Activated CD4-positive, alpha-beta memory T cell treated with anti-CD3 and anti-CD28 coated beads for 36 hours (primary cell): ENCODE results near the gene BBLN. TPM values are rescaled to one million over a fixed set of nuclear protein-coding genes. Genes with fewer than 3 reads are reported as not detected.
"Not testable (repeated sequence)": the region's sequence is repeated elsewhere in the genome, so short reads cannot be mapped to it uniquely, and the experiment has no call there.

Experiments
- CTCF ChIA-PET: fragments of 350-600 bp; sonication (Branson Sonifier 250); formaldehyde crosslinking; loops from one replicate; lab custom pipeline; 2021; ENCODE audit warnings: antibody characterized with exemption, inconsistent platforms; lab: Charles Lee
- POLR2A ChIA-PET: fragments of 350-600 bp; sonication (Branson Sonifier 250); formaldehyde crosslinking; loops from one replicate; lab custom pipeline; 2021; ENCODE audit warnings: antibody characterized with exemption; lab: Charles Lee
- DNase-seq: peaks from one replicate; pipeline ENCODE4 v3.0.0-alpha.2; 2020
- H3K27ac Mint-ChIP-seq: one replicate; pipeline ENCODE4 v1.8.0; 2021; ENCODE audit warnings: mixed read lengths
- H3K27me3 Mint-ChIP-seq: one replicate; pipeline ENCODE4 v1.8.0; 2021; ENCODE audit warnings: mixed read lengths
- H3K36me3 Mint-ChIP-seq: one replicate; pipeline ENCODE4 v1.8.0; 2021; ENCODE audit warnings: mixed read lengths
- H3K4me1 Mint-ChIP-seq: one replicate; pipeline ENCODE4 v1.8.0; 2021; ENCODE audit warnings: low read depth, mixed read lengths
- H3K4me3 Mint-ChIP-seq: one replicate; pipeline ENCODE4 v1.8.0; 2021; ENCODE audit warnings: mild to moderate bottlenecking, mixed read lengths
- H3K9me3 Mint-ChIP-seq: one replicate; pipeline ENCODE4 v1.8.0; 2021; ENCODE audit warnings: mixed read lengths
- intact Hi-C: fragments of 100-400 bp; cut with micrococcal nuclease; formaldehyde crosslinking; loops from one replicate; pipeline ENCODE4 v1.15.1; 2023
- total RNA-seq, 2 experiments: library from RNA; stranded (reverse); gene quantifications; one replicate each; pipeline ENCODE4 v1.2.3, GENCODE V29; 2021

The BBLN gene
- total RNA-seq, 2 experiments from 2014 or later, result 86.9 to 90.1 TPM

GRCh38 chr9:128175102-128175563, 15.1 kb downstream of the BBLN start:
- no peak overlapping the region for H3K4me3 Mint-ChIP-seq
- no peaks in the 10 kb centered on the region for H3K27me3 Mint-ChIP-seq
- H3K4me1 Mint-ChIP-seq, result no peaks in the 10 kb centered on the region
- DNase-seq, result no peak
- POLR2A ChIA-PET, result no interaction called here
- intact Hi-C loops, result no loop called here
- H3K9me3 Mint-ChIP-seq, result peaks cover 3% of the 10 kb centered on the region
- CTCF ChIA-PET, result interaction anchor here (1.2 to 1.5 kb wide), 4 partner anchors 9 to 58 kb away, joined by 3 to 5 read pairs (median 4); partner anchors contain the start of gene CIZ1
- peaks cover 29% of the 10 kb centered on the region for H3K36me3 Mint-ChIP-seq
- H3K27ac Mint-ChIP-seq, result no peak overlapping the region

DNA sequence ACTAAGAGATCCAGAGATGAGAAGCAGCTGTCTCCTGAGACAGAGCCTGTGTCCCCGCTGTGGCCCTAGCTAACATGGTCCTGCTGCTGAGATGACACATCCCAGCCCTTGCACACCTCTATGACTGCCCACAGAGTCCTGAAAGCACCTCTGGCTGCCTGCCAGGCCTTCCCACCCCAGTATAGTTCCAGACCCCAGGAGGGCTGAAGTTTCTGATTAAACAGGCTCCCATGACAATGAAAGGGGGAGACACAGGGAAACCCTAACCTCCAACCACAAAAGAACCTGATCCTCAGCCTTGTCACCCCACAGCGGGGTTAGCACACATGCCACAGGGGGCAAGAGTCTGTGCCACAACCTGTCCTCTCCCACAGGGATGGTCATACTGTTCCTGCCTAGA, 15.7 kb downstream of the BBLN start:
- intact Hi-C loops, result no loop called here
- Mint-ChIP-seq H3K4me1 (no peaks in the 10 kb centered on the region), H3K4me3 (no peak overlapping the region), H3K27me3 (no peaks in the 10 kb centered on the region), H3K27ac (no peak overlapping the region), H3K9me3 (peaks cover 3% of the 10 kb centered on the region), H3K36me3 (peaks cover 32% of the 10 kb centered on the region)
- POLR2A ChIA-PET, result no interaction called here
- no peak for DNase-seq
- CTCF ChIA-PET, result interaction anchor here (1.3 to 1.5 kb wide), 3 partner anchors 8 to 58 kb away, joined by 3 to 5 read pairs (median 4); partner anchors contain the start of gene CIZ1

DNA sequence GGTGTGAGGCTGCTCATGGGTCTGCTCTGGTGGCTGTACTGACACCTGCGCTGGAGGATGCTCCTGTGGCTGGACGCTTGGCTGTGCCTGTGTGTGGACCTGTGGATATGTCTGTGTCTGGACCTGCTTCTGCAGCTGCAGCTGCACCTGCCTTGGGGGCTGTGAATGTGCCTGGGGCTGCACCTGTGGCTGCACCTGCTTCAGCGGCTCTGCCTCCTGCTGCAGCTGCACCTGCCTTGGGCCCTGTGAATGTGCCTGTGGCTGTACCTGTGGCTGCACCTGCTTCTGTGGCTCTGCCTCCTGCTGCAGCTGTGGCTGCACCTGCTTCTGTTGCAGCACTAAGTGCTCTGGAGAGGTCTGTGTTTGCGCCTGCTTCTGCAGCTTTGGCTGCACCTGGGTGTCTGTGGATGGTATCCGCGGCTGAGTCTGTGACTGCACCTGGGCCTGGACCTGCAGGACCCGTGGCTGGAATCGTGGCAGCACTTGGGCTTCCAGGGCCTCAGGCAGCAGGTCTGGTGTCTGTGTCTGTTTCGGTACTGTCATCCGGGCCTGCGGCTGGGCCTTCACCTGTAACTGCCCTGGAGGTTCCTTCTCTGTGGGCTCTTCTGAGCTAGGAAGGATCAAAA, 18.9 kb downstream of the BBLN start:
- Mint-ChIP-seq H3K4me3 (no peak overlapping the region), H3K27me3 (no peaks in the 10 kb centered on the region), H3K9me3 (peaks cover 3% of the 10 kb centered on the region), H3K36me3 (peaks cover 43% of the 10 kb centered on the region), H3K4me1 (peaks cover 4% of the 10 kb centered on the region), H3K27ac (no peak overlapping the region)
- intact Hi-C loops, result no loop called here
- ChIA-PET POLR2A (no interaction called here), CTCF (no interaction called here)
- DNase-seq, result no peak

- no peak overlapping the region for H3K27ac Mint-ChIP-seq
- H3K36me3 Mint-ChIP-seq, result peaks cover 43% of the 10 kb centered on the region
- H3K27me3 Mint-ChIP-seq, result no peaks in the 10 kb centered on the region
- H3K9me3 Mint-ChIP-seq, result peaks cover 3% of the 10 kb centered on the region
- CTCF ChIA-PET, result interaction anchor here (1.3 kb wide), 1 partner anchor 10 kb away, joined by 4 read pairs; no protein-coding TSS in a partner anchor
- intact Hi-C loops, result no loop called here
- no peak for DNase-seq
- POLR2A ChIA-PET, result no interaction called here
- peaks cover 7% of the 10 kb centered on the region for H3K4me1 Mint-ChIP-seq
- H3K4me3 Mint-ChIP-seq, result no peak overlapping the region
Observed at GRCh38 chr9:128180001-128180400, 19.9 kb downstream of the BBLN start.

DNA sequence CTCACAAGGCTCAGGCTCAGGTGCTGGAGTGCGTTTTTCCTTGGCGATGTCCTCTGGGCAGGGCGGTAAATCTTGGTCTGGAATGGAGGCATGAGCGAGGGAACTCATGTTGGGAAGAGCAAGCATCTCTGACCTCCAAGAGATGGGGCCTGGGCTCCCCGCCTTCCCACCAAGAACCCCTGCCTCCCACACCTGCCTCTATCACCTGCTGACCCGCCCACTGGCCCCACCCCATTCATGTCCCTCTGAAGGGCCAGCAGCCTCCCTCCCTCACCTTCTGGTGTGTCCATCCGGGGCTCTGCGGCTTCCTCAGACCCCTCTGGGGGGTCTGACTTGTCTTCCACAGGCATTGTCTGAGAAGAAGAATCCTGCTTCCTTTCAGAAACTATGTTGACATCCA, 20.4 kb downstream of the BBLN start:
- CTCF ChIA-PET, result interaction anchor here (1.1 to 1.3 kb wide), 2 partner anchors 9 to 11 kb away, joined by 3 to 4 read pairs; partner anchors contain the start of gene CIZ1
- H3K4me3 Mint-ChIP-seq, result no peak overlapping the region
- H3K36me3 Mint-ChIP-seq, result peaks cover 42% of the 10 kb centered on the region
- H3K4me1 Mint-ChIP-seq, result peaks cover 7% of the 10 kb centered on the region
- no peak overlapping the region for H3K27ac Mint-ChIP-seq
- peaks cover 3% of the 10 kb centered on the region for H3K9me3 Mint-ChIP-seq
- POLR2A ChIA-PET, result no interaction called here
- no peaks in the 10 kb centered on the region for H3K27me3 Mint-ChIP-seq
- intact Hi-C loops, result no loop called here
- no peak for DNase-seq

DNA sequence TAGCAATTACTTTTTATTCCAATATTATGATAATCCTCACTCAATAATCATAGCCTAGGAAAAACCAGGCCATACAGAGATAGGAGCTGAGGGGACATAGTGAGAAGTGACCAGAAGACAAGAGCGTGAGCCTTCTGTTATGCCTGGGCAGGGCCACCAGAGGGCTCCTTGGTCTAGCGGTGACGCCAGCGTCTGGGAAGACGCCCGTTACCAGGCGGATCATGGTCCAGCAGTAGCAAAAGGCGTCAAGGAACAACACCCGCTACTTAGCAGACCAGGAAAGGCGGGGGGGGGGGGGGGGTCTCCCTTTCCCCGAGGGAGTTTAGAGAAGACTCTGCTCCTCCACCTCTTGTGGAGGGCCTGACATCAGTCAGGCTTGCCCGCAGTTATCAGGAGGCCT, 21.4 kb downstream of the BBLN start:
- H3K27ac Mint-ChIP-seq, H3K4me3 Mint-ChIP-seq, H3K9me3 Mint-ChIP-seq, DNase-seq, H3K4me1 Mint-ChIP-seq, POLR2A ChIA-PET, intact Hi-C loops, H3K27me3 Mint-ChIP-seq: not testable (repeated sequence)
- H3K36me3 Mint-ChIP-seq, result peaks cover 47% of the 10 kb centered on the region
- CTCF ChIA-PET, result interaction anchor here (1.1 kb wide), 1 partner anchor 10 kb away, joined by 3 read pairs; the partner anchor contains the start of gene CIZ1

DNA sequence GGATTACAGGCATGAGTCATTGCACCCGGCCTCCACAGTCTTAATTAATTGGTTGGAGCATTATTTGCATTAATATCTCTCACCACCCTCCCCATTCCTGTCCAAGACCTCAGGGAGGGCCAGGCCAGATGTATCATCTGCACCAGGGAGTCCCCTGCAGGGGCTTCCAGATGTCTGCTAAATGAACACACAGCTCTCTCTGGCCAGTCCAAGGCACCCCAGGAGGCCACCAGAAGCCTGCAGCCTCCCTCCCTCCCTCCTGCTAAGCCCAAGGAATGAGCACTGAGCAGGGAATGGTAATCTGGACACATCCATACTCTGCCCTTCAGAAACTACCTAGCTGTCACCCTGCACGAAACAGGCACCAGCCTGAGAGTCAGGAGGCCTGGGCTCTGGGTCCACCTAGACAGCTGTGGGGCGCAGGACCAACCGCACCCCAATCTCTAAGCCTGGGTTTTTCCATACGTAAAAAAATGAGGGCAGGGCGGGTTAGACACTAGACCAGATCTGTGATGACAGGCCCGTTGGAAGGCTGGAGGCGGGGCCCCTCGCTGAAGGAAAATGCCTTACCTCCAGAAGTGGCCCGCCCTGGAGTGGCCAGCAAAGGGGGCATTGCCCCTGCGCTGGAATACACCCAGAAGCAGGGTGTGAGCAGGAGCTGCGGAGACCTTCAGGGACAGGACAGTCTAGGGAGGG, 23.0 kb downstream of the BBLN start:
- CTCF ChIA-PET, result interaction anchor here (0.6 to 1.5 kb wide), 3 partner anchors 12 to 754 kb away, joined by 3 to 10 read pairs (median 4); no protein-coding TSS in a partner anchor
- peaks cover 47% of the 10 kb centered on the region for H3K36me3 Mint-ChIP-seq

DNA sequence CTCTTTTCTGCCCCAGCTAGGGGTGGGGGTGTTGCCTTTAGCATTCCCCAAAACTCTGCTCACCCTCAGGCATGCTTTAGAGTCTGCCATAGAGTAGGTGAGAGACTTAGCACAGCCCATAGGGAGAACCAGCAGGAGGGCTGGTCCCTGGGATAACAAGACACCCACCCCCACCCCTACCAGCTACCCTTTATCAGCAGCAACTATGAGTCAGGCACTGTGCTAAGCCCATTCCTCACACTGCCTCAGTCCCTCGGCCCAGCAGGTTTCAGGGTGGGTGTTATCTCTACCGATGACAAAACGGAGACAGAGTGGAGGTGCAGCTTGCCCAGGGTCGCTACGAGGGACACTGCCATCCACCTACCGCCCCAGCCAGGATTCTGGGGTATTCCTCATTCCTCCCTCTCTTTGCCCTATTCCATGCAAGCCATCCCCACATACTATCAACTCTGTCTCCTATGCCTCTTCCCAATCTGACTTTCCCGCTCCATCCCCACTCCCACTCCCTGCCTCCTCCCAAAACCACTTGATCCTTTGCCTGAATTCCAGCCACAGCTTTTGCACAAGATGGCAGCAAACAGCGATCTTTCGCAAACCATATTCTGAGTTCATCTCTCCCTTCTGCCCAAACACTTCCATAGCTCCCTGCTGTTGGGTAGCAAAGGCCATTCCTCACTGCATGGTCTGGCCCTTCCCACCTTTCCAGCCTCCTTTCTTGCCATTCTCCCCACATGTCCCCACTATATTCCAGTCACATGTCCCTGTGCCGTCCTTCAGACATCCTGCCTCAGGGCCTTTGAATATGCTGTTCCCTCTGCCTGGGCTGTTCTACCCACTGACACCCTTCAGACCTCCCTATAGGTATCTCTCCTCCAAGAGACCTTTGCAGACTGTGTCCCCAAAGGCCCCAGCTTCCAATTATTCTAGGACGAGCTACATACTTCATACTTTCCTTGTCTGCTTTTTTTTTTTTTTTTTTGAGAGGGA, 26.2 kb downstream of the BBLN start:
- intact Hi-C loops, result no loop called here
- Mint-ChIP-seq H3K4me1 (peaks cover 32% of the 10 kb centered on the region), H3K27ac (no peak overlapping the region), H3K36me3 (peaks cover 38% of the 10 kb centered on the region), H3K27me3 (no peaks in the 10 kb centered on the region), H3K4me3 (no peak overlapping the region), H3K9me3 (no peaks in the 10 kb centered on the region)
- POLR2A ChIA-PET, result interaction anchor here (0.6 kb wide), 1 partner anchor 111 kb away, joined by 3 read pairs; no protein-coding TSS in a partner anchor
- DNase-seq, result no peak
- CTCF ChIA-PET, result interaction anchor here (0.6 to 0.8 kb wide), 2 partner anchors 11 to 35 kb away, joined by 3 read pairs; no protein-coding TSS in a partner anchor

More for the DNA sequence above, 23.0 kb downstream of the BBLN start:
- H3K27me3 Mint-ChIP-seq, result no peaks in the 10 kb centered on the region
- intact Hi-C loops, result no loop called here
- POLR2A ChIA-PET, result no interaction called here
- peaks cover 3% of the 10 kb centered on the region for H3K9me3 Mint-ChIP-seq
- peaks cover 11% of the 10 kb centered on the region for H3K4me1 Mint-ChIP-seq
- DNase-seq, result no peak
- H3K4me3 Mint-ChIP-seq, result no peak overlapping the region
- no peak overlapping the region for H3K27ac Mint-ChIP-seq

DNA sequence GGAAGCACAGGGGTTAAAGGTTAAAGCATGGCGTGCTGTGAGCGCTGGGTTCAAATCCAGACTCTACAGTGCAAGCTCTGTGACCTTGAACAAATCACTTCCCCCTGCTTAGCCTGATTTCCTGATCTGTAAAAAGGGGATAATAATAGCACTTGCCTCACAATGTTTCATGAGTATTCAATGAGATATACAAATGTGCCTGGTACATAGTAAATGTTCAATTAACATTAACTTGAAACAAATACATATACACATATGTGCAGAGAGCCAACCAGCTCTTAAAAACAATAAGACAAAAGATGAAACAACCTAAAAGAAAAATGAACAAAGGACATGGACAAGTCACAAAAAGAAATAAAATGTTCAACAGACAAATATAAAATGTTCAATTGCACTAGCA, 27.3 kb downstream of the BBLN start:
- Mint-ChIP-seq H3K4me1 (peaks cover 36% of the 10 kb centered on the region), H3K9me3 (no peaks in the 10 kb centered on the region), H3K36me3 (peaks cover 35% of the 10 kb centered on the region), H3K4me3 (no peak overlapping the region), H3K27ac (no peak overlapping the region), H3K27me3 (no peaks in the 10 kb centered on the region)
- no peak for DNase-seq
- ChIA-PET POLR2A (no interaction called here), CTCF (interaction anchor here (1.2 kb wide), 1 partner anchor 27 kb away, joined by 3 read pairs; the partner anchor contains the start of gene BBLN)
- intact Hi-C loops, result no loop called here

DNA sequence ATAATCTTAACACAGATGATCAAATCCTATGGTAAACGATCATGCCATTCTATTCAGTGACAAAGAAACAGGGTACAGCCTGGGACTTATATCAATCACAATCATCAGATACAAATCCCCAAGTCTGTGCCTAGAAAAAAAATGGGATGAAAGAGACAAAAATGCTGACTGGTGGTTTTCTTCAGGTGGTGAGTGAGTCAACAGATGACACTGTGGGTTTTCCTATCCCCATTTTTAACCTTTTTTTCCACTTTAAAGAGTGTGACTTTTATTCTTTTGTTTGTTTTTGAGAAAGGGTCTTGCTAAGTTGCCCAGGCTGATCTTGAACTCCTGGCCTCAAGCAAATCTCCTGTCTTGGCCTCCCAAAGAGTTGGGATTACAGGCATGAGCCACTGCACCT, 28.1 kb downstream of the BBLN start:
- CTCF ChIA-PET, result interaction anchor here (0.8 to 1.2 kb wide), 3 partner anchors 19 to 1668 kb away, joined by 3 read pairs; partner anchors contain the start of gene BBLN
- Mint-ChIP-seq H3K27ac (peak overlapping the region; percentile 28), H3K36me3 (peaks cover 28% of the 10 kb centered on the region), H3K27me3 (no peaks in the 10 kb centered on the region), H3K9me3 (no peaks in the 10 kb centered on the region), H3K4me3 (no peak overlapping the region), H3K4me1 (peaks cover 40% of the 10 kb centered on the region)
- POLR2A ChIA-PET, result interaction anchor here (0.6 kb wide), 1 partner anchor 23 kb away, joined by 3 read pairs; no protein-coding TSS in a partner anchor
- no peak for DNase-seq
- intact Hi-C loops, result no loop called here

DNA sequence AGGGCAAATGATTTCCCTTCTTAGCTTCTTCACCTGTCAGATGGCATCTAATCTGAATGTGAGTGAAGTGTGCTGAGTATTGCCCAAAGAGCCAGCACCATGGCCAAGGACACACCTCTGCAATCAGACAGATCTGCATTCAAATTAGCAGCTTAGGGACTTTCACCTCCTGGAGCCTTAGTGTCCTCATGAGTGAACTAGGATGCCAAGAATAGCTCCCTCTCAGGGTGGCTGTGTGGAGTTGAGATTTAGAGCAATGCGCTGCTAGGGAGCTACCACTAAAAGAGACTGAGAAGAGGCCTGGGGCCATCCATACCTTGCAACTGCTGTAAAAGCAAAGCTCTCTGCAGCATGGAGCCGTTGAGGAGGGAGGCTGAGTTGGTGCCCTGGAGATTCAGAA, 29.9 kb downstream of the BBLN start:
- POLR2A ChIA-PET, result interaction anchor here (4.0 kb wide), 1 partner anchor 29 kb away, joined by 19 read pairs; the partner anchor contains the start of gene BBLN
- H3K27ac Mint-ChIP-seq, result no peak overlapping the region
- CTCF ChIA-PET, result interaction anchor here (1.3 to 2.3 kb wide), 9 partner anchors 10 to 151 kb away, joined by 3 to 9 read pairs (median 5); partner anchors contain the start of gene DNM1
- intact Hi-C loops, result loop anchor here (5.0 to 10.0 kb wide), 3 partner anchors 63 to 87 kb away; partner anchors contain the start of genes GOLGA2, PTGES2 and SWI5
- no peaks in the 10 kb centered on the region for H3K27me3 Mint-ChIP-seq
- H3K4me1 Mint-ChIP-seq, result peaks cover 33% of the 10 kb centered on the region
- no peaks in the 10 kb centered on the region for H3K9me3 Mint-ChIP-seq
- peak overlapping the region; percentile 99 for H3K4me3 Mint-ChIP-seq
- DNase-seq, result no peak
- peaks cover 24% of the 10 kb centered on the region for H3K36me3 Mint-ChIP-seq
